ACHN (cell line): ENCODE results near the gene RIMS4.
"Not testable (repeated sequence)": the region's sequence is repeated elsewhere in the genome, so short reads cannot be mapped to it uniquely, and the experiment has no call there.

Source experiments
- DNase-seq: peaks from one replicate; pipeline ENCODE4 v3.0.0-alpha.2; 2015
- in situ Hi-C: cut with HindIII; loops from 2 replicates; pipeline ENCODE4 v1.10.0; 2017; ENCODE audit warnings: low sequenced_read_pairs, low pct_ligation_motif_present, low pct_unique_long_range_greater_than_20kb

RIMS4 gene

DNA sequence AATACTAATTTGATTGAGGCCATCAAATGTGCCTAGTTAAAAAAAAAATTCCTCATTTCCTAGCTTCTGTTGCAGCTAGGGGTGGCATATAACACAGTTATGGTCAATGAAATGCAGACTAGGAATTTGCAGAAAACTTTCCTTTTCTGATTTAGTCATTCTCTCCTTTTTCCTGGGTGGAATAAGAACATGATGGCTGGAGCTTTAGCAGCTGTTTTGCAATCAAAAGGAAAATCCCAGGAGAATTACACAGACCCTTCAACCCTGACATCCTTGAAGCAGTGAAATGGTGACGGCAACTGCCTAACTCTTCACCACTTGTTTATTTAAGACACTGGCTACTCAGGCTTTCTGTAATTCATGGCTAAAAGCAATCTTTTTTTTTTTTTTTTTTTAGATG, 23.1 kb upstream of the RIMS4 start:
- DNase-seq: no peak
- in situ Hi-C loops: no loop called here

DNA sequence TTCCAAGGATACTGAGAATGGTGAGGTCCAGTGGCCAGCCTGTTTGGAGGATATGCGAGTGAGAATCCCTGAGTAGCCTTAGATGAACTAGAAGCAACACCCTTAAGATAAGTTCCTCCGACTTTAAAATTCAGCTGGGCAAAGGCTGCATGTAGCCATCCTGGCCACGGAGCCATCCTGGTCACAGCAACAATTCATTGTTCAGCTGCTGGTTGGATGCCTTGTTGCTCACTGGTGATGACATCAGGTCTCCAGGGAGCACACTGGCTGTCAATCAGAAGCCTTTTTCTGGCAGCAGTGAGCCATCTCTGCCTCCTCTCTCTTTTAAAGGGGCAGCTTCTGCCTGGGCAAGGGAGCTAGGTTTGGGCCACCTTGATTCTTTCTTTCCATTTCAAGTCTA, 22.4 kb upstream of the RIMS4 start:
- DNase-seq: no peak
- in situ Hi-C loops: no loop called here

DNA sequence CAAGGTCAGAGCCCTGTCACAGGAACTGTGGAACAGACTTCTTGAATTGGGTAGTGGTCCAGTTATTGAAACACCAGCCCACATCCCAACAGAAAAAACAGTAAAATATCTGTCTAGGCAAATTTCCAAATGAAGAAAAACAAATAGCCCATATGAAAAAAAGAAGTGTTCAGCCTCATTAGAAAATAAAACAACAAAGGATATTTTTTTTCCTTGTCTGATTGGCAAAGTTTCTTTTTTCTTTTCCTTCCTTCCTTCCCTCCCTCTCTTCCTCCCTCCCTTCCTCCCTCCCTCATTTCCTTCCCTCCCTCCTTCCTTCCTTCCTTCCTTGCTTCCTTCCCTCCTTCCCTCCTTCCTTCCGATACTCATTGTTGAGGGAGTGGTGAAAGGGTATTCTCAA, 20.6 kb upstream of the RIMS4 start:
- in situ Hi-C loops: no loop called here
- no peak for DNase-seq

DNA sequence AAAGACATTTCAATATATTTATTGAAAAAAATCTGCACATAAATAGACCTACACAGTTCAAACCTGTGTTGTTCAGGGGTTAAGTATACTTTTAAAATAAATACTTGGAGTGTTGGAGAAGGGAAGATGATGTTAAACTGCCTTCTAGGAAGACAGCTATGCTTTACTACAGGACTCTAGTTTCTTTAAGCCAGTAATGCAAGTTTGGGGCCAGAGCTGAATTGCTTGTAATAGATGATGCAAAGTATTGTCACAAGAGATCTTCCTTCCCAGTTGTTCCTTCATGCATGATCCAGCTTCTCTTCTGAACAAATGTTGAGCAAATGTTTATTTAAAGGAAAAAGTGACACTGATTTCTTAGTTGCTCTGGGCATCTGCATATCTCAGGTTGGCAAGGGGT, 20.2 kb upstream of the RIMS4 start:
- no peak for DNase-seq
- in situ Hi-C loops: no loop called here

DNA sequence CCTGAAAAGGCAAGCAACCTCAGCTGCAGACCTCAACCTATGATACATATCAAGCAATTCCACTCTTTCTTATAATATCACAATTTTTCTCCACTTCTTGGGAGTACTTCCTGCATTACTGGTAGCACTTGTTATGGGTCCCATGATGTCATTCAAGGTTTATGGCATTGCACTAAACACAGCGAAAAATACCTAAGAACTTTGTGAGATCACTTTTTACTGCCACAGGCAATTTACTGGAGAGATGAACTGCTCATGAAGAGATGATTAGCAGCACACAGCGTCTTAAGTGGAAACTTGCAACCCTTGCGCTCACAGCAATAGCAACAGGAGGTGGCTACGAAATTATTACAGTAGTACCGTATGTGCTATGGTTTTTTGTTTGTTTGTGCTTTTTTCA, 19.3 kb upstream of the RIMS4 start:
- no peak for DNase-seq
- in situ Hi-C loops: no loop called here

DNA sequence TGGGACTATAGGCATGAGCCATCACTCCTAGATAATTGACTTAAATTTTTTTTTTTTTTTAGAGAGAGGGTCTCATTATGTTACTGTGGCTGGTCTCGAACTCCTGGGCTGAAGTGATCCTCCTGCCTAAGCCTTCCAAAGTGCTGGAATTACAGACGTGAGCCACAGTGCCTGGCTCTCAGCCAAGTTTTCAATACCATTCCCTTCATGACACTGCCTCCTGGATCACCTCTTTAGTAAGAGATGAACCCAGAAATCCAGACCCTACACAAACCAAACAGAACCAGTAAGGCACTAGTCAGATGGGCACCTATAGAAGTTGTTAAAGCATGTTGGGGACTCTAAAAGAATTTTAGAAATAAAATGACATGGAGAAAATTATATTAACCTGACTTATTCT, 18.3 kb upstream of the RIMS4 start:
- in situ Hi-C loops: no loop called here
- no peak for DNase-seq

DNA sequence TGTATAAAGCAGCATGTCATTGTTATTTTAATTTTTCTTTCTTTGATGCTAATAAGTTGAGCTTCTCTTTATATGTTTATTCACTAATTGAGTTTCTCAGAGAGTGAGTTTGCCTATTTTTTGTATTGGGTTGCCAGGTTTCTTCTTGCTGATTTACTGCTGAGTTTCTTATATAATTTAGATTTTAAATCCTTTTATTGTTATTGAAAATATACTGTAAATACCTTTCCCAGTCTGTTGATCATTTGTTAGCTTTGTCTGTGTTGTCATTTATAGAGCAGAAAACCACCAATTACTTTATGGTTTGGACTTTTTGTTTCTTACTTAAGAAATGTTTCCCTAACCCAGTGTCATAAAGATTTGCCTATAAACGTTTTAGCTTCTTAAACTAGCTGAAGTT, 17.1 kb upstream of the RIMS4 start:
- in situ Hi-C loops: no loop called here
- no peak for DNase-seq

DNA sequence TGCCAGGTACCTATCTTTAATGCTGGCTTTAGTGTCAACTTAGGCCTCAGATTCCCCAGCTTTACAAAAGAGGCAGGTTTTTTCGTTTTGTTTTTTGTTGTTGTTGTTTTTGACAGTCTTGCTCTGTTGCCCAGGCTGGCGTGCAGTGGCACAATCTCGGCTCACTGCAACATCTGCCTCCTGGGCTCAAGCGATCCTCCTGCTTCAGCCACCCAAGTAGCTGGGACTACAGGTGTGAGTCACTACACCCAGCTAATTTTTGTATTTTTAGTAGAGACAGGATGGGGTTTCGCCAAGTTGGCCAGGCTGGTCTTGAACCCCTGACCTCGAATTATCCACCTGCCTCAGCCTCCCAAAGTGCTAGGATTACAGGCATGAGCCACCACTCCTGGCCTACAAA, 11.2 kb upstream of the RIMS4 start:
- DNase-seq, in situ Hi-C loops: not testable (repeated sequence)

DNA sequence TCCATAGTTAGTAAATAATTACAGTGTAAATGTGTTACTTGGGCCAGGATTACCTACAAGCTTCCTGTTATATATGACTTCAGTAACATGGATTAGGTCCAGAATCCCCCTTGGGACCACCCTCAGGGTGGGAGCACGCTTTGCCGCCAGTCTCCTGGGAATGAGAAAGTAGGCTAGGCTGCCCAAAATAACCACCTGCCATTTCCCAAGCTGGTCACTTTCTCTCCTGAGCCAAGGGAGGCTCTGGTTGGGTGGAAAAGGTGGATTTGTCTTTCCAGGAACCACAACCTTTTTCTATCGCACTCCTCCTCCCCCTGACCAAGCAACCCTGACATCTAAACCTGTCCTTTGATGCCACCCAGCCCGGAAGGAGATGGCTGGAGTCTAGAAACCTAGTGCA, 9.6 kb upstream of the RIMS4 start:
- DNase-seq: no peak
- in situ Hi-C loops: no loop called here

DNA sequence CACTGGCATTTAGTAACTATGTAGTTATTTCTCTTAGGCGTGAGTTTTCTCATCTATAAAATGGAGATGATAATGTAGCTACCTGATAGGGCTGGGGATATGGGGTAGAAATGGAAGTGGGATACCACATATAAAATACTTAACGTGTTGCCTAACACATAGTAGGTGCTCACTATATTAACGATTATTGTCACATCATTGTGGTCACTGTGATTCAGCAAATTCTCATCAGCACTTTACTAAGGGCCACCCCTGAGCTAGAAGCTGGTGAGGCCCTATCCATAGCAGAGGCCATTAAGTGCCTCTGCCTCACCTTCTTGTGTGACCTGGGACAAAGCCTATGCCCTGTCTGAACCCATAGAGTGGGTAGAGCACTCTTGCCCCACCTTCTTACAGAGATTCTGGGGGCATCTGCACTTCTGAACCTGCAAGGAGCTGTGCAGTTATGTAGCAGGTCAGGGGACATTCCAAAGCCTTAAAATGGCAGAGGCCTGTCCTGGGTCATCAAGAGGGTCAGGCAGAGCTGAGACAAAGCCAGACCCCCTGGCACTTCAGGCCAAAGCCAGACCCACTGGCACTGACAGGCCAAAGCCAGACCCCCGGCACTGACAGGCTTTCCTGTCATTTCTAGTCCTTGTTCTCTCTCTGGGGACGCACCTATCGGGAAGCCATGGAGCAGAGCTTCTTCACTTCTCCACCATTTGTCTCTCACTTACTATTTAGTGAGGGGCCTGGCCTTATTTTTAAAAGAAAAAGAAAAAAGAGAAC, 7.0 kb upstream of the RIMS4 start:
- in situ Hi-C loops: no loop called here
- no peak for DNase-seq

DNA sequence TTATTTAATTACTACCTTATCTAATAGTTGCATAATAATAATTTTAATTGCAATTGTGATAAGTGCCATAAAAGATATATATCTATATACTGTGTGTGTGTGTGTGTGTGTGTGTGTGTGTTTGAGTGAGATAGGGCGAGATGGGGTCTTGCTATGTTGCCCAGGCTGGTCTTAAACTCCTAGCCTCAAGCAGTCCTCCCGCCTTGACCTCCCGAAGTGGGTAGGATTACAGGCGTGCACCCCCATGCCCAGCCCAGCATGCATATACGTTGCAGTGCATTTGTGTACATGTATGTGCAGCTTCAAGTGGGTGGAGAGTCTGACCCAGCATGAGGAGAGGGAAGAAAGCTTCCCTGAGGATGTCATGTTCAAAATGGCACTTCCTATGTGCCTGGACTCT, 4.6 kb upstream of the RIMS4 start:
- in situ Hi-C loops: no loop called here
- no peak for DNase-seq

DNA sequence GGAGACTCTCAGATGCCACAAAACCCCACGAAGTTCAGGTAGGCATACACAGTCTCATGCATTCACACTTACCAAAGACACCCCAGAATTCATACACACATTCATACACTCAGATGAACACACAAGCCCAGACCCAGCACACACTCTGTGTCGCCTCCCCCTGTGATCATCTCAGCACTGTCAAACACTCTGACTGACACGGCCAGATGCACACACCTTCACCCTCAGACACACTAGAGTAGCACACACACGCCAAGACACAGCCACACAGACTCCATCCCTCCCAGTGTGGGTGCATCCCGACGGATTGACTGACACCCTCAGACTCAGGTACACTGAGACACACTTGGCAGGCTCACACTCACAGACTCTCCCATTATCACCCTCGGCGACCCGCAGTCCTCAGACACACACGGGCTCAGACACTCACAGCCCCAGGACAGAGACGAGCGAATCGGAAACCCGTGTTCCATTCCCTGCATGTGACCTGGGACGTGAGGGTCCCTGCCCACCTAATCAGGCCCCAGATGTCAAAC, 872 bp upstream of the RIMS4 start:
- in situ Hi-C loops: no loop called here
- DNase-seq: no peak

DNA sequence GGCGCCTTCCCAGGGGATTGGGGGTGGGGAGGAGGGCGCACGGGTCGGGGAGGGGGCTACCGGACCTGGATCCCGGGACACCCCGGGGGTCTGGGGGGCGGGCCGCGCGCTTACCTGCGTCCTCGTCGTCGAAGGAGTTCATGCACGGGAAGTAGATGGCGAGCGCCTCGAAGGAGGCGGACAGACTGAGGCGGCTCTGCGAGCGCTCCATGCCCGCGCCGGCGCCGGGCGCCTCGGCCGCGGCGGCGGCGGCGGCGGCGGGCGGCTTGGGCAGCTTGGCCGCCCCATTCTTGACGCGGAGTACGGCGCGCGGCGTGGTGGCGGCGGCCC, 320 bp downstream of the RIMS4 start:
- in situ Hi-C loops: no loop called here
- no peak for DNase-seq

DNA sequence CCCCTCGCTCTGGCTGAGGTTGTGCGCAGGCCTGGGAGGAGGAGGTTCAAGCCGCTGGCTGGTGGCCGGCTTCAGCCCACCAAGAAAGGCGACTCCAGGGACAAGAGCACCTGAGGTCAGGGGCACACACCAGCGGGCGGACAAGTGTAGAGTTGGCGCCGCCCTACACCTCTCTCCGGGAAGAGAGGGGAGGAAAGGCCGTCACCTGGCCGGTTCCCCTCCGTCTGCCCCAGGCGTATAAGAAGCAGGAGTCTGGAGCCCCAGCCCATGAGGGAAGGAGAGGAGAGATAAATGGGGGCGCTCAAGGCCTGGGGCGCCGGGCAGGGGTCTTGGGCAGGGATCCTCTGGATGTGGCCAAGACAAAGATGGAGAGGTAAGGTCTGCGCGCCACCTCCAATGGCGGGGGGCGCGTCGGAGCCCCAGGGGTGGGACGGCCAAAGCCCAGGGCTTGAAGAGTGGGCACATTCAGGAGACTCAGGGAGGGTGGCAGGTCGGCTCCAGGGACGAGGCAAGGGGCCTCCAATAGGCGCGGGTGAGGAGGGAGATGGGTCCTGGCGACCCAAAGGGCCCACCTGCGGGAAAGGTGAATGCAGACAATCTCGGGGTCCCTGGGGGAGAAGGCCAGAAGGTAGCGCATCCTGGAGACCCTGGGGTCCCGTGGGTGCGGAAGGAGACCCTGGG, 826 bp downstream of the RIMS4 start:
- DNase-seq: no peak
- in situ Hi-C loops: no loop called here

DNA sequence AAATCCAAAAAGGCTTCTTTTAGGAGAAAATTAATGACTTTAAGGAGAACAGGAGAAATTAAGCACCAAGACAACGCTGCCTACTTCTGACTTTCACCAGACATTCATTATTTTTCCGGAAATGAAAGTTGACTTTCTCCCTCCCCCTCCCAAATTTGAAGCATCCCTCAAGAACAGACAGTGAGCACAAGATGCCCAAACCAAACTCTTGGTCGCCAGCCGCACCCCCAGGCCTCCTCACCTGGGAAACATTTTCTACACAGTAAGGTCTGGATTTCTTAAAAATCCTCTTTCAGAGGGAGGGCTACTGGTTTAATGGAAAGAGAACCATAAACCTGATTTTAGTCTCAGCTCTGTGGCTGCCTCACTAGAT, 2.7 kb downstream of the RIMS4 start:
- in situ Hi-C loops: no loop called here

DNA sequence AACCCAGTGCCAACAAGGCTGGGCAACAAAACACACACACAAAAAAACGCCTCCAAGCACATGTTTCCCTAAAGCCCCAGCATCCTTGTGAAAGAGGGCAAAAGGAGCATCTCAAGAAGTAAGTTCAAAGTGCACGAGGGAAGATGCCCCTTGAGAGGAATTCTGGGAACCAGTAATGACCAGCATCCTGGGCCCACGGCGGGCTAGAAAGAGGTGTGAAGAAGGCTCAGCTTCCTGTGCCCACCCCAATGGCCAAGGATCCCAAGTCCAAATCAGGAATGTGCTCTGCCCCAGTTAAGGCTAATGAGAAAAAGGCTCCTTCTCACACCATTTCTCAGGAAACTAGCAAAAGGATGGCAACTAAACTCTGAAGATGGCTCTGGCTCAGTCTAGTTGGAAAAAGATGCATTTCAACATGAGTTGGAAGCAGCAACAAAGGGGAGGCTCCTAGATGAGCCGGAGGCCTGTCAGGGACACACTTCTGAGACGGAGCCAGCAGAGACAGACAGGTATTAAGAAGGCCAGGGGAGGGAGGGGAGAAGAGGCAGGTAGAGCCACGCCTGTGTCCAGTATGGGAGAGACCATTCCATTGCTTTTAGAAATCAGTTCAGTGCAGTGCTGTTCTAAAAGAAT, 3.2 kb downstream of the RIMS4 start:
- in situ Hi-C loops: no loop called here
- no peak for DNase-seq

More for the DNA sequence above, 2.7 kb downstream of the RIMS4 start:
- DNase-seq: no peak

DNA sequence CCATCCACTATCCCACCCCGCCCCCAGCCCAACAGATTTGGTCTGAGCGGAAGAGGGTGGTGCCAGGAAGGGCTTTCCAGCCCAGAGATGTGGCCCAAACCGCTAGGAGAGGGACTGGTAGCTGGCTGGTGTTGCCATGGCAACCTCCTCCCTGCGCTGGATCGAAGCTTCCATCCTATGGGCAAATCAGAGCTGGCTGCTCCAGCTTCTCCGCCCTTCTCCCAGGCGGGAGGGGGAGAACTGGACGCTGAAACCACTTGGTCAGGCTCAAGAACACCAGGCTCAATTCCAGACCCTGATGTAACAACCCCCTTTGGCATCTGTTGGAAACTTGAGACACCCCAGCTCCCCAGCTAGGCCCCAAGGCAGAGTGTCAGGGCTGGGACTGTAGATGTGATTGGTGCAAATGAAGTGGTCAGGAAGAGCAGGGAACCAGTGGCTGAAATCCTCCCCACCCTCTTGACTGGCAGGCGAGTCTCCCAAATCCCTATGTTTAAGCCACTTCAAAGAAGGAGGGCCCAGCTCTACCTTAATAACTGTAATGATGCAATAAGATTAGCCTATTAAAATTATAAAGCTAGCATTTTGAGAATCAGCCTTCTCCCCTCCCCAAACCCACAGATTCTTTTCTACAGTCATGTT, 4.2 kb downstream of the RIMS4 start:
- no peak for DNase-seq
- in situ Hi-C loops: no loop called here

DNA sequence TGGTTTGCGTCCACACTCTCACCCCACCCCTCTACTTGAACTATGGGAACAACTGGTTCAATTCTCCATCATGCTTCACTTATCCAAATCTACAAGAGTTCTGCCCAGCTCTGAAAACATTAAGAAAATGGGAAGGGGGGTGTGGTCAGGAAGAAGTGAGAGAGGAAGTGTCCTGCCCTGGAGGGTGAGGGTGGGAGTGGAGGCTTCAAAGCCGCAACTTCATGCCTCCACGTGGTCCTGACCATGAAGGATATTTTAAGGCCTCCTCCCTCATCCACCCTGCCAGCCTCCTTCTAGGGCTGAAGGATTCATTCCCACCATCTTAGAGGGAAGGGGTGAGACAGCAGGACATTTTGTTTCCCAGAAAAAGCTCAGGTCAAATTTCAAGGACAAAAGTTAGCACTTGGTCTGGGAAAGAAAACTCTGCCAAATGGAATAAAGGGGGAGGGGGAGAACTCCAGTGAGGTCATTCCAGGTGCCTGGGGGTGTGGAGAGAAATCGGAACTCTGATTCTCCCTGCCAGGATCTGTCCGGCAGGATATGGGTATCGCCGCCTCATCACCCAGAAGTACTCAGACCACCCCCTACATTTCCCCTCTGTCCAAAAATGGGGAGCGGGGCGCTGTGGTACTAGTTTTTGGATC, 4.9 kb downstream of the RIMS4 start:
- no peak for DNase-seq
- in situ Hi-C loops: no loop called here

DNA sequence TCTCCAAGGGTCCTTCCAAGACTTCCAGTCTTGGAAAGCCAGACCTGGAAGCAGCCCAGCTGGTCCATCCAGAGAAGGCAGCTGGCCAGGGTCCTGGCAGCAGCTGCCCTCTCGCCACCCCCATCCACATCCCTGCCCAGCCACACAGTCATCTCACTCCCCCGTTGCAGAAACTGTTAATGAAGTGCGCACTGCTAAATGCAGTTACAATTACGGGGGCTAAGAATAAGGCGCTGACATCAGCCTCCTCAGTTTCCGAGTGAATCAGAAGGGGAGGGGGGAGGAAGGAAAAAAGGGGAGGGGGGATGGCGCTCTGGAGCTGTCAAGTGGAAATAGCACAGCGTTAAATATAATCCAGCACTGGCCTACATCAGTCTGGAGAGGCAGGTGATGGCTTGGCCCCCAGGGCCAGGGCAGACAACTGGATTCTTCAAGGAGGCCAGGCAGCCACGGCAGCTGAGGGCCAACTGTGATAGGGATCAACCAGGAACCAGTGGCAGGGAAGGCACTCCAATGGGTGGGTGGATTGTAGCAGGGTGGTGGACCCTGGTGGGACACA, 6.9 kb downstream of the RIMS4 start:
- no peak for DNase-seq
- in situ Hi-C loops: no loop called here
